Kidney epithelial cell (primary cell): ENCODE measurements around the gene HNRNPA0. TPM values are rescaled to one million over a fixed set of nuclear protein-coding genes. Genes with fewer than 3 reads are reported as not detected.

Source experiments
- DNase-seq: peaks from one replicate; pipeline ENCODE4 v3.0.0-alpha.2; 2010; ENCODE audit warnings: low read depth
- H3K27me3 ChIP-seq: 2 replicates; pipeline ENCODE4 v1.6.0; 2011; ENCODE audit warnings: low read length; ENCODE audit not compliant: control insufficient read depth, insufficient read depth
- H3K36me3 ChIP-seq: 2 replicates; pipeline ENCODE4 v1.5.1; 2011; ENCODE audit warnings: low read length; ENCODE audit not compliant: control insufficient read depth, insufficient read depth
- H3K4me3 ChIP-seq: 2 replicates; pipeline ENCODE4 v1.5.1; 2011; ENCODE audit warnings: low read depth, mild to moderate bottlenecking, control low read depth, low read length
- CTCF ChIP-seq: IDR thresholded peaks from 2 replicates; pipeline ENCODE4 v1.5.1; 2011; ENCODE audit warnings: mild to moderate bottlenecking, moderate library complexity, low read length, control low read depth, inconsistent platforms; ENCODE audit not compliant: insufficient read depth, poor library complexity, severe bottlenecking
- total RNA-seq: library from RNA; depleted of rRNA; stranded (reverse); fragments of >200 nt; gene quantifications from 2 replicates; pipeline ENCODE4 v1.2.3, GENCODE V29; 2015

Gene HNRNPA0
- total RNA-seq, 1 donor from 2014 or later: 14.7 TPM

GRCh38 chr5:137706841-137707240 is 47.3 kb downstream of the HNRNPA0 start:
- Histone ChIP-seq H3K4me3 (no peak overlapping the region), H3K27me3 (no peaks in the 10 kb centered on the region), H3K36me3 (no peaks in the 10 kb centered on the region)
- no peak for DNase-seq
- no peak for TF ChIP-seq CTCF

GRCh38 chr5:137705106-137705505 is 49.1 kb downstream of the HNRNPA0 start:
- Histone ChIP-seq H3K27me3 (no peaks in the 10 kb centered on the region), H3K36me3 (no peaks in the 10 kb centered on the region), H3K4me3 (no peak overlapping the region)
- TF ChIP-seq CTCF: no peak
- DNase-seq: no peak

GRCh38 chr5:137703565-137703964 is 50.6 kb downstream of the HNRNPA0 start:
- Histone ChIP-seq H3K4me3 (no peak overlapping the region), H3K36me3 (no peaks in the 10 kb centered on the region), H3K27me3 (no peaks in the 10 kb centered on the region)
- no peak for TF ChIP-seq CTCF
- no peak for DNase-seq

GRCh38 chr5:137700282-137700680 is 53.9 kb downstream of the HNRNPA0 start:
- H3K27me3 ChIP-seq: no peaks in the 10 kb centered on the region
- DNase-seq: no peak
- H3K4me3 ChIP-seq: no peak overlapping the region
- H3K36me3 ChIP-seq: no peaks in the 10 kb centered on the region
- TF ChIP-seq CTCF: no peak

GRCh38 chr5:137699336-137700281 is 54.6 kb downstream of the HNRNPA0 start:
- no peaks in the 10 kb centered on the region for H3K36me3 ChIP-seq
- no peak for DNase-seq
- H3K4me3 ChIP-seq: no peak overlapping the region
- TF ChIP-seq CTCF: no peak
- H3K27me3 ChIP-seq: no peaks in the 10 kb centered on the region

GRCh38 chr5:137696481-137696880 is 57.7 kb downstream of the HNRNPA0 start:
- no peaks in the 10 kb centered on the region for H3K27me3 ChIP-seq
- no peaks in the 10 kb centered on the region for H3K36me3 ChIP-seq
- H3K4me3 ChIP-seq: no peak overlapping the region
- no peak for TF ChIP-seq CTCF
- DNase-seq: no peak
